GM19043 (cell line): ENCODE results near the gene SPEF2.

Experiments used
- ATAC-seq: cut with Tn5 transposase; IDR thresholded peaks from one replicate; pipeline ENCODE4 v1.9.1; 2021; ENCODE audit warnings: low read depth; ENCODE audit not compliant: unreplicated experiment

SPEF2 gene

GRCh38 chr5:35776757-35777156 is 159.1 kb downstream of the SPEF2 start:
- no peak for ATAC-seq

- ATAC-seq: peak; percentile 53
Measured at GRCh38 chr5:35777358-35778087, 159.9 kb downstream of the SPEF2 start.

- ATAC-seq: no peak
Measured at GRCh38 chr5:35778259-35778769, 160.7 kb downstream of the SPEF2 start.

GRCh38 chr5:35780236-35780635 is 162.6 kb downstream of the SPEF2 start:
- no peak for ATAC-seq

- ATAC-seq: no peak
Measured at GRCh38 chr5:35781181-35781790, 163.6 kb downstream of the SPEF2 start.

GRCh38 chr5:35783551-35783950 is 165.9 kb downstream of the SPEF2 start:
- no peak for ATAC-seq

- no peak for ATAC-seq
Measured at GRCh38 chr5:35785601-35786085, 168.0 kb downstream of the SPEF2 start.

- ATAC-seq: no peak
Measured at GRCh38 chr5:35788724-35789123, 171.1 kb downstream of the SPEF2 start.

GRCh38 chr5:35789732-35790456 is 172.2 kb downstream of the SPEF2 start:
- no peak for ATAC-seq

GRCh38 chr5:35790457-35790822 is 172.8 kb downstream of the SPEF2 start:
- no peak for ATAC-seq

GRCh38 chr5:35794328-35794619 is 176.6 kb downstream of the SPEF2 start:
- ATAC-seq: no peak

- ATAC-seq: no peak
Measured at GRCh38 chr5:35794684-35795375, 177.2 kb downstream of the SPEF2 start.

- ATAC-seq: no peak
Measured at GRCh38 chr5:35799181-35799580, 181.5 kb downstream of the SPEF2 start.

- ATAC-seq: no peak
Measured at GRCh38 chr5:35799753-35800152, 182.1 kb downstream of the SPEF2 start.

GRCh38 chr5:35803191-35803651 is 185.6 kb downstream of the SPEF2 start:
- ATAC-seq: no peak

- ATAC-seq: no peak
Measured at GRCh38 chr5:35804201-35804653, 186.6 kb downstream of the SPEF2 start.

GRCh38 chr5:35804841-35805240 is 187.2 kb downstream of the SPEF2 start:
- no peak for ATAC-seq

GRCh38 chr5:35810601-35811000 is 192.9 kb downstream of the SPEF2 start:
- ATAC-seq: no peak

GRCh38 chr5:35811108-35811741 is 193.6 kb downstream of the SPEF2 start:
- no peak for ATAC-seq

GRCh38 chr5:35813521-35813920 is 195.9 kb downstream of the SPEF2 start:
- no peak for ATAC-seq
